Sigmoid colon (tissue), 7 donors: Measurements from ENCODE around the gene PMM1. TPM values are rescaled to one million over a fixed set of nuclear protein-coding genes. Genes with fewer than 3 reads are reported as not detected.

Source experiments
- DNase-seq: peaks from one replicate; pipeline ENCODE4 v3.0.0-alpha.2; 2019
- H3K27ac ChIP-seq, 4 donors: fragments of 200-600 bp; sonication (generic); one replicate each; pipeline ENCODE4 v1.5.1; 2016 to 2019; ENCODE audit warnings: mild to moderate bottlenecking in 1 of 4
- H3K27me3 ChIP-seq, 3 donors: fragments of 200-600 bp; sonication (generic); one replicate each; pipeline ENCODE4 v1.5.1; 2019; ENCODE audit warnings: mild to moderate bottlenecking in 1 of 3
- H3K36me3 ChIP-seq, 4 donors: fragments of 200-600 bp; sonication (generic); one replicate each; pipeline ENCODE4 v1.5.1; 2016 to 2019
- H3K4me1 ChIP-seq, 4 donors: fragments of 200-600 bp; sonication (generic); one replicate each; pipeline ENCODE4 v1.5.1; 2017 to 2019
- H3K4me3 ChIP-seq, 4 donors: fragments of 200-600 bp; sonication (generic); one replicate each; pipeline ENCODE4 v1.5.1; 2017 to 2019; ENCODE audit warnings: mild to moderate bottlenecking in 2 of 4, moderate library complexity in 1 of 4
- H3K9me3 ChIP-seq, 4 donors: fragments of 200-600 bp in 3 of 4; sonication (generic) in 3 of 4; one replicate each; pipeline versions ENCODE4 v1.5.1 to v1.6.1; 2013 to 2019
- EP300 ChIP-seq, 4 donors: sonication (generic); formaldehyde crosslinking; IDR thresholded peaks; one replicate each; pipeline ENCODE4 v1.6.1; 2017; ENCODE audit warnings: antibody characterized with exemption in 4 of 4
- POLR2A ChIP-seq, 2 donors: fragments of 450-650 bp; IDR thresholded peaks; one replicate each; pipeline ENCODE4 v1.6.1; 2016; ENCODE audit warnings: antibody characterized with exemption in 2 of 2, mild to moderate bottlenecking in 2 of 2, moderate library complexity in 2 of 2
- POLR2AphosphoS5 ChIP-seq, 4 donors: sonication (generic); formaldehyde crosslinking; IDR thresholded peaks; one replicate each; pipeline ENCODE4 v1.6.1; 2017; ENCODE audit warnings: antibody characterized with exemption in 4 of 4
- WGBS, 2 donors: extraction: QIAGEN DNeasy Blood & Tissue Kit; methylation state at CpG; one replicate each; pipeline ENCODE4 v1.1.7; 2013; 5-methylcytosine and 5-hydroxymethylcytosine counted together
- intact Hi-C: fragments of 100-400 bp; cut with DNase I; formaldehyde crosslinking; loops from one replicate; pipeline ENCODE4 v1.15.1; 2023
- polyA plus RNA-seq, 3 donors: library from polyadenylated mRNA; stranded (reverse); fragments of 200-250 nt; gene quantifications; one replicate each; pipeline ENCODE4 v1.2.3, GENCODE V29; 2013
- total RNA-seq, 4 donors: library from RNA; depleted of rRNA; stranded (reverse); fragments of >200 nt; gene quantifications; one replicate each; pipeline ENCODE4 v1.1.0, GENCODE V29; 2016
- TF ChIP-seq, protein P1 (sequence below), 4 experiments: fragments of 450-650 bp in 3 of 4; fragments of 200-600 bp in 1 of 4; IDR thresholded peaks; one replicate each; pipeline ENCODE4 v1.5.1; 2016 to 2019; ENCODE audit warnings: antibody characterized with exemption in 4 of 4, mild to moderate bottlenecking in 3 of 4, moderate library complexity in 2 of 4
- donor health status: healthy with polysubstance abuse.
- donor health status: Bipolar disorder and iron deficiency.
- donor health status: healthy.

The PMM1 gene
- total and polyA plus RNA-seq, 7 donors, result 35.0 to 102 (median 52.4) TPM

DNA sequence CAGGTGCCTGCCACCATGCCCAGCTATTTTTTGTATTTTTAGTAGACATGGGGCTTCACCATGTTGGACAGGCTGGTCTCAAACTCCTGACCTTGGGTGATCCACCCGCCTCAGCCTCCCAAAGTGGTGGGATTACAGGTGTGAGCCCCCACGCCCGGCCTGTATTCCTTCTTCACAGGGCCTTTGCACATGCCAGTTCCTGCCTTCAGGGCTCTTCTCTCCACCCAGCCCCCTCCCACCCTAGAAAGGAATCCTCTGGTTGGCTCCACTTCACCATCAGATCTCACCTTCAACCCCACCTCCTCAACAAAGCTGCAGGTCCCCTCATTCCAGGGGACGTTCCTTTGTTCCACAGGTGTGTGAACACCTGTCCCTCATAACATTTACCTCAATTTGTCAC, 47.4 kb downstream of the PMM1 start:
- Histone ChIP-seq H3K4me3 (no peak overlapping the region), H3K27me3 (no peaks in the 10 kb centered on the region)

DNA sequence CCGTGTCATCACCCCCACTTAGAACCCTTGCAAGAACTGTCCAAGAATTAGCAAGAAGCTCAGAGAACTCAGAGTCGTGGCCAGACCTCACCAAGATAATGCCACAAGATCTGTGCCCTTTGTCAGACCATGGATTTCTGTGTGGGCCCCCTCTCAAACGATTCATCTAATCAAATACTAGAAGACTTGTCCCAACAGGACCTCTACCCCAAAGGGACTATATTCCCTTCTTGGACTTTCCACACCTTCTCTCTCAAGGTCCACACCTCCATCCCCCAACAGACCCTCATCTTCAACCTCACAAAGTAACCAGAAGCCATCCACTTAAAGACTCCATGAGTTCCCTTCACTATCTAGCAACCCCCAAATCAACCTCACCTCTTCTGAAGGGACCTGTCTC, 48.2 kb downstream of the PMM1 start:
- no peak overlapping the region for H3K27ac ChIP-seq
- no peaks in the 10 kb centered on the region for H3K27me3 ChIP-seq
- TF ChIP-seq POLR2AphosphoS5 (IDR thresholded peaks at IDR 0.05) (no peak), EP300 (IDR thresholded peaks at IDR 0.05) (no peak), POLR2A (IDR thresholded peaks at IDR 0.05) (no peak)
- TF ChIP-seq, protein P1, sequence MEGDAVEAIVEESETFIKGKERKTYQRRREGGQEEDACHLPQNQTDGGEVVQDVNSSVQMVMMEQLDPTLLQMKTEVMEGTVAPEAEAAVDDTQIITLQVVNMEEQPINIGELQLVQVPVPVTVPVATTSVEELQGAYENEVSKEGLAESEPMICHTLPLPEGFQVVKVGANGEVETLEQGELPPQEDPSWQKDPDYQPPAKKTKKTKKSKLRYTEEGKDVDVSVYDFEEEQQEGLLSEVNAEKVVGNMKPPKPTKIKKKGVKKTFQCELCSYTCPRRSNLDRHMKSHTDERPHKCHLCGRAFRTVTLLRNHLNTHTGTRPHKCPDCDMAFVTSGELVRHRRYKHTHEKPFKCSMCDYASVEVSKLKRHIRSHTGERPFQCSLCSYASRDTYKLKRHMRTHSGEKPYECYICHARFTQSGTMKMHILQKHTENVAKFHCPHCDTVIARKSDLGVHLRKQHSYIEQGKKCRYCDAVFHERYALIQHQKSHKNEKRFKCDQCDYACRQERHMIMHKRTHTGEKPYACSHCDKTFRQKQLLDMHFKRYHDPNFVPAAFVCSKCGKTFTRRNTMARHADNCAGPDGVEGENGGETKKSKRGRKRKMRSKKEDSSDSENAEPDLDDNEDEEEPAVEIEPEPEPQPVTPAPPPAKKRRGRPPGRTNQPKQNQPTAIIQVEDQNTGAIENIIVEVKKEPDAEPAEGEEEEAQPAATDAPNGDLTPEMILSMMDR (IDR thresholded peaks at IDR 0.05), result no peak
- H3K4me1 ChIP-seq, result peaks cover 0 to 30% (median 28%) of the 10 kb centered on the region in 4 donors
- intact Hi-C loops, result no loop called here
- WGBS, 2 donors, result 77 to 84% methylated on average over 3 of the region's 3 CpGs
- no peak for DNase-seq
- H3K4me3 ChIP-seq, result no peak overlapping the region
- H3K36me3 ChIP-seq, result peaks cover 0 to 12% (median 0%) of the 10 kb centered on the region in 4 donors
- no peaks in the 10 kb centered on the region for H3K9me3 ChIP-seq

More for the DNA sequence above, 47.4 kb downstream of the PMM1 start:
- Histone ChIP-seq H3K27ac (peak overlapping the region in 1 of 4 donors; percentile 93), H3K9me3 (no peaks in the 10 kb centered on the region), H3K4me1 (peaks cover 0 to 30% (median 28%) of the 10 kb centered on the region in 4 donors), H3K36me3 (peaks cover 0 to 12% (median 0%) of the 10 kb centered on the region in 4 donors)
- WGBS, 2 donors, result 91 to 95% methylated on average over 4 of the region's 4 CpGs
- intact Hi-C loops, result no loop called here
- no peak for DNase-seq
- no peak for TF ChIP-seq EP300 (IDR thresholded peaks at IDR 0.05)

DNA sequence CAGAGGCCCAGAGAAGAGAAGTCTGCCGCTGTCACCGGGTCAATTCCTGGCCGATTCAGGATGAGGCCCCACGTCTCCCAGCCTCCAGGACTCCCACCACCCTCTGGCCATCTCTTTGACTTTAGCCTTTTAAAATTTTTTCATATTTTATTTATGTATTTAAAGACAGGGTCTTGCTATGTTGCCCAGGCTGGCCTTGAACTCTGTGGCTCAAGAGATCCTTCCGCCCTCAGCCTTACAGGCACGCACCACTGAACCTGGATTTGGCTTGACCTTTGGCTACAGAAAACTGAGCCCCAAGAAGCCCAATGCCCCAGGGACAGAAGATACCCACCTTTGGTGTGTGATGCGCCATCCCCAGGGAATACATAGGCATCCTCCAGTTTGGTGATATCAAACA, 49.3 kb downstream of the PMM1 start:
- intact Hi-C loops, result no loop called here
- WGBS, 2 donors, result 95 to 97% methylated on average over 7 of the region's 7 CpGs

DNA sequence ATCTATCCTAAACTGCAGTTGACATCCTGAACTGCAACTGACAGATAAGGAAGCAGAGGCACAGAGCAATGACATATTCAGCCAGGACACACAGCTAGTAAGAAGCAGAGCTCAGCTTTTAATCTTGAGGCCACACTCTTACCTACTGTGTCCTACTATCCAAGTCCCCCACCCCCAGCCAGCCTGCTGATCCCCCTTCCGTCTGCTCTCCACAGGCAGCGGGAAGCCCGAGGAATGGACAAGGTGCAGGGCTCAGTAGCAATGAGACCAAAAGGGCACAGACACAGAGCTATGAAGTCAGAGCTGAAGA, 49.7 kb downstream of the PMM1 start:
- Histone ChIP-seq H3K9me3 (no peaks in the 10 kb centered on the region), H3K27ac (peak overlapping the region in 3 of 4 donors; percentile 24 to 66 (median 51)), H3K36me3 (peaks cover 0 to 12% (median 0%) of the 10 kb centered on the region in 4 donors), H3K4me3 (no peak overlapping the region), H3K27me3 (no peaks in the 10 kb centered on the region), H3K4me1 (peaks cover 0 to 28% (median 24%) of the 10 kb centered on the region in 4 donors)
- TF ChIP-seq EP300 (IDR thresholded peaks at IDR 0.05), result no peak
- DNase-seq, result no peak
- 83 to 93% methylated on average over 3 of the region's 3 CpGs for whole genome bisulfite sequencing, 2 donors
- intact Hi-C loops, result no loop called here

More for the DNA sequence above, 49.3 kb downstream of the PMM1 start:
- Histone ChIP-seq H3K9me3 (no peaks in the 10 kb centered on the region), H3K27me3 (no peaks in the 10 kb centered on the region), H3K27ac (peak overlapping the region in 1 of 4 donors; percentile 24), H3K4me1 (peaks cover 0 to 30% (median 27%) of the 10 kb centered on the region in 4 donors), H3K36me3 (peaks cover 0 to 12% (median 0%) of the 10 kb centered on the region in 4 donors), H3K4me3 (no peak overlapping the region)
- no peak for DNase-seq
- TF ChIP-seq, protein P1 (IDR thresholded peaks at IDR 0.05), result no peak
- TF ChIP-seq POLR2AphosphoS5 (IDR thresholded peaks at IDR 0.05) (no peak), POLR2A (IDR thresholded peaks at IDR 0.05) (no peak), EP300 (IDR thresholded peaks at IDR 0.05) (no peak)

DNA sequence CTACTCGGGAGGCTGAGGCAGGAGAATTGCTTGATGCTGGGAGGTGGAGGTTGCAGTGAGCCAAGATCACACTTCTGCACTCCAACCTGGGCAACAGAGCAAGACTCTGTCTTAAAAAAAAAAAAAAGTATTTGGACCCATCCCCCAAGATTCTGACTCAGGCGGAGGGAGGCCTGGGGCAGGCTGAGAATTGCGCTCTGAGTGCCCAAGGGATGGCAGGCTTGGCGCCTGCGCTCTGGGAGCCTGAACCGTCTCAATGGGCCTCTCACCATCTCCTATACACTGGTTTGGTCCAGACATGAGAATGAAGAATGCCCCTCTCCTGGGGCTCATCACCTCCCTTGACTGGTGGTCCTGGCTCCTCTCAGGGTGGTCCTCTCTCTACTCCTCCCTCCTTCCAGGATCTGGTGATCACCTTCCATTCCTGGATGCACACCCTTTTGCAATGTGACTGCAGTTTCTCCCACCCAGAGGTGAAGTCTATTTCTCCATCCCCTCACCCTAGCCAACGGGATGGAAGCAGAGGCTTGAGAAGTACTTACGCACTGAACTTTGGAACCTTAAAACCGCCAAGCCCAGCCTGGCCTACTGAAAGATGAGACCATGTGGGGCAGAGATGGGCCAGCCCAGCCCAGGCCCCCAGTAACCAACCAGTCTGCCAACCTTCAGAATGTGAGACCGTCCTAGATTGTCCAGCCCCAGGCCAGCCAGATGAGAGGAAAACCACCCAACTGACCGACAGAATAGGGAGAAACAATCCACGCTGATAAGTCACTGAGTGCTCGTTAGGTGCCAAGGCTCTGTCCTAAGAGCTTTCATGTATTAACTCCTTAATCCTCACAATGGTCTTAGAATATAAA, 50.3 kb downstream of the PMM1 start:
- 65 to 81% methylated on average over 13 of the region's 13 CpGs for WGBS, 2 donors
- H3K4me3 ChIP-seq, result no peak overlapping the region
- H3K27ac ChIP-seq, result peak overlapping the region; percentile 28 to 66 (median 52)
- no peak for DNase-seq
- H3K27me3 ChIP-seq, result no peaks in the 10 kb centered on the region
- no peak for TF ChIP-seq POLR2A (IDR thresholded peaks at IDR 0.05)
- no peak for TF ChIP-seq EP300 (IDR thresholded peaks at IDR 0.05)
- no peak for TF ChIP-seq POLR2AphosphoS5 (IDR thresholded peaks at IDR 0.05)
- TF ChIP-seq, protein P1 (IDR thresholded peaks at IDR 0.05), result no peak
- intact Hi-C loops, result no loop called here
- peaks cover 0 to 24% (median 20%) of the 10 kb centered on the region in 4 donors for H3K4me1 ChIP-seq
- peaks cover 0 to 18% (median 0%) of the 10 kb centered on the region in 4 donors for H3K36me3 ChIP-seq
- H3K9me3 ChIP-seq, result no peaks in the 10 kb centered on the region
